GM23248 (cell line): ENCODE results near the gene SSNA1. TPM values are rescaled to one million over a fixed set of nuclear protein-coding genes. Genes with fewer than 3 reads are reported as not detected.

Experiments used
- DNase-seq: peaks from one replicate; pipeline ENCODE4 v3.0.0-alpha.2; 2015
- H2AFZ ChIP-seq: fragments of 200-600 bp; sonication (generic); 2 replicates; pipeline ENCODE4 v1.6.1; 2016; ENCODE audit warnings: antibody characterized with exemption
- H3F3A ChIP-seq: fragments of 200-600 bp; sonication (generic); 2 replicates; pipeline ENCODE4 v1.6.1; 2016; ENCODE audit warnings: mild to moderate bottlenecking, antibody characterized with exemption, mixed run types; ENCODE audit not compliant: insufficient read depth
- H3K27ac ChIP-seq: fragments of 200-600 bp; sonication (generic); 2 replicates; pipeline ENCODE4 v1.5.1; 2016; ENCODE audit warnings: mild to moderate bottlenecking
- H3K27me3 ChIP-seq: fragments of 200-600 bp; sonication (generic); replicated peaks from 2 replicates; pipeline ENCODE4 v1.6.1; 2016; ENCODE audit warnings: mild to moderate bottlenecking; ENCODE audit not compliant: insufficient read depth
- H3K36me3 ChIP-seq: fragments of 200-600 bp; sonication (generic); 2 replicates; pipeline ENCODE4 v1.6.1; 2016; ENCODE audit warnings: low read depth, mild to moderate bottlenecking
- H3K4me1 ChIP-seq: fragments of 200-600 bp; sonication (generic); 2 replicates; pipeline ENCODE4 v1.6.1; 2016; ENCODE audit warnings: mild to moderate bottlenecking; ENCODE audit not compliant: insufficient read depth
- H3K4me2 ChIP-seq: fragments of 200-600 bp; sonication (generic); one replicate; pipeline ENCODE4 v1.6.1; 2016; ENCODE audit warnings: mild to moderate bottlenecking; ENCODE audit not compliant: unreplicated experiment
- H3K4me3 ChIP-seq: fragments of 200-600 bp; sonication (generic); 2 replicates; pipeline ENCODE4 v1.5.1; 2016; ENCODE audit warnings: mild to moderate bottlenecking
- H3K79me2 ChIP-seq: fragments of 200-600 bp; sonication (generic); 2 replicates; pipeline ENCODE4 v1.6.1; 2016; ENCODE audit warnings: mild to moderate bottlenecking; ENCODE audit not compliant: insufficient read depth
- H3K9ac ChIP-seq: fragments of 200-600 bp; sonication (generic); 2 replicates; pipeline ENCODE4 v1.6.1; 2016; ENCODE audit warnings: mild to moderate bottlenecking
- H3K9me2 ChIP-seq: fragments of 200-600 bp; sonication (generic); 2 replicates; pipeline ENCODE4 v1.6.1; 2016; ENCODE audit warnings: mixed run types, mild to moderate bottlenecking, moderate library complexity; ENCODE audit not compliant: insufficient read depth
- H3K9me3 ChIP-seq: fragments of 200-600 bp; sonication (generic); one replicate; pipeline ENCODE4 v1.6.1; 2017; ENCODE audit warnings: low read depth
- H4K20me1 ChIP-seq: fragments of 200-600 bp; sonication (generic); 2 replicates; pipeline ENCODE4 v1.6.0; 2016; ENCODE audit not compliant: insufficient read depth
- EZH2 ChIP-seq: fragments of 200-600 bp; sonication (generic); IDR thresholded peaks from 2 replicates; pipeline ENCODE4 v1.6.1; 2018; ENCODE audit warnings: antibody characterized with exemption, mild to moderate bottlenecking; ENCODE audit not compliant: insufficient read depth, poor library complexity, severe bottlenecking
- EZH2phosphoT487 ChIP-seq: fragments of 200-600 bp; sonication (generic); IDR thresholded peaks from 2 replicates; pipeline ENCODE4 v1.6.1; 2018; ENCODE audit warnings: antibody characterized with exemption, moderate library complexity, mild to moderate bottlenecking, low read depth; ENCODE audit not compliant: insufficient read depth
- WGBS, 2 experiments: methylation state at CpG; one replicate each; pipeline ENCODE4 v1.1.6; 2015 to 2017; ENCODE audit warnings: low lambda C conversion rate in 2 of 2, low coverage in 1 of 2; ENCODE audit errors: missing lambda C conversion rate in 2 of 2; 5-methylcytosine and 5-hydroxymethylcytosine counted together
- in situ Hi-C: fragments of 300-500 bp; cut with MboI; formaldehyde crosslinking; loops from 2 replicates; pipeline ENCODE4 v1.15.0; 2020
- polyA plus RNA-seq: library from polyadenylated mRNA; unstranded; fragments of >200 nt; fragmentation: Nextera tagmentation; extraction: Ambion mirVana; gene quantifications from 2 replicates; pipeline ENCODE4 v1.2.1, GENCODE V29; 2016
- total RNA-seq: library from RNA; depleted of rRNA; stranded (reverse); fragments of >200 nt; shearing (Covaris generic); gene quantifications from 2 replicates; pipeline ENCODE4 v1.2.3, GENCODE V29; 2014

Gene SSNA1
- total and polyA plus RNA-seq, 2 experiments from 2014 or later: 93.1 to 105 TPM

DNA sequence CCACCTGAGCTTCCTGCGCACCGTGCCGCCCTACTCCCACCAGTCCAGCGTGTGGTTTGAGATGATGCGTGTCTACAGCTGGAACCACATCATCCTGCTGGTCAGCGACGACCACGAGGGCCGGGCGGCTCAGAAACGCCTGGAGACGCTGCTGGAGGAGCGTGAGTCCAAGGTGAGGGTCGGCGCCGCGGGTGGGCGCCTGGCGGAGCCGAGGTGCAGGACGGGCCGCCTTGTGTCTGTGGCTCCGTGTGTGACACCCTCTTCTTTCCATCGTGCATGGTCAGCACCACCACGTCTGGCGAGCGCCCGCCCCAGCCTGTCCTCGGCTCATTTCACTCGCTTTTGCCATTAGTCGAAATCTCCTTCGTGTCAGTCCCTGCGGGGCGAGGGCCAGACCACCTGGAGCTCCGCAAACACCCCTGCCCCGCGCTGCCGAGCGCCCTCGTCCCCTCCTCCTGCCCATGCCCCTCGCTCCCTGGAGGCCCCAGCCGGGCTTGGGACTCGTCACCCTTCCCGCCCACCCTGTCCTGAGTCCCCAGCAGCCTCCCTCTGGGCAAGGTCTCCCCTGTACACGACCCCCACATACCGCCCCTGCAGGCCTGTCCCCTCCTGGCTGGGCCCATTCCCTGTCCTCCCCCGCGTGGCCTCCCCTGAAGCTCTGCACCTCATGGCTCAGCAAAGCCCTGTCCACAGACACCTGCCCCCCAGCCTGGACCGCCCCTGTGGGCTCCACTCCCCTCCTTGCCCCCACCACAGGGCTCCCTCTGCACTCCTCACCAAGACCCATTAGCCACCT lies 42.5 kb upstream of the SSNA1 start:
- H3K4me1 ChIP-seq: no peaks in the 10 kb centered on the region
- H2AFZ ChIP-seq: no peak overlapping the region
- no peak overlapping the region for H3K4me3 ChIP-seq
- H3K9me2 ChIP-seq: no peaks in the 10 kb centered on the region
- H3K9me3 ChIP-seq: no peaks in the 10 kb centered on the region
- TF ChIP-seq EZH2 (no peak), EZH2phosphoT487 (no peak)
- no peaks in the 10 kb centered on the region for H3K36me3 ChIP-seq
- no peaks in the 10 kb centered on the region; the same call in 1 of the 2 replicates for H3K27me3 ChIP-seq
- no peak overlapping the region for H3K4me2 ChIP-seq
- no peaks in the 10 kb centered on the region for H3F3A ChIP-seq
- no peak overlapping the region for H3K9ac ChIP-seq
- H4K20me1 ChIP-seq: no peaks in the 10 kb centered on the region
- 44 to 49% methylated on average over 33 to 45 of the region's 49 CpGs for WGBS, 2 experiments
- no peaks in the 10 kb centered on the region for H3K79me2 ChIP-seq
- DNase-seq: no peak
- in situ Hi-C loops: no loop called here
- no peak overlapping the region for H3K27ac ChIP-seq

DNA sequence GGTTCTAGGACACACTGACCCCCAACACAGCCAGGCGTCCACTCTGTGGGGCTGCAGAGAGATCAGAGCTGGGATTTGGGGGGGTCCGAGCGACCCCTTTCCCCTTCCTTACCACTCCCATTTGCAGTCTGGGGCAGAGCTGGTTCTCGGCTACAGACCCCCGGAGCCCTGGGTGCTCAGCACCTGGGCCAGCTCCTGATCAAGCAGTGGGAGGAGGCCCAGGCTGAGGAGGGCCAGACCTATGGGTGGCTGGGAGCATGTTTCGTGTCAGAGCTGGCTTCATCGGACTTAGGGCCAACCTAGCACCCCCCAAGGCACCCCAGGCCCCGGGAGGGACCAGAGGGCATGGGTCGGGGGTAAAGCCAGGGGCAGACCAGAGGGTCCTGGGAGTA lies 42.0 kb upstream of the SSNA1 start:
- H3K27me3 ChIP-seq: no peaks in the 10 kb centered on the region; the same call in 1 of the 2 replicates
- no peaks in the 10 kb centered on the region for H3K79me2 ChIP-seq
- in situ Hi-C loops: no loop called here
- TF ChIP-seq EZH2 (no peak), EZH2phosphoT487 (no peak)
- no peak overlapping the region for H3K4me2 ChIP-seq
- DNase-seq: no peak
- no peaks in the 10 kb centered on the region for H3K36me3 ChIP-seq
- H3K9me2 ChIP-seq: no peaks in the 10 kb centered on the region
- no peak overlapping the region for H3K4me3 ChIP-seq
- H3K4me1 ChIP-seq: no peaks in the 10 kb centered on the region
- H2AFZ ChIP-seq: no peak overlapping the region
- no peak overlapping the region for H3K9ac ChIP-seq
- no peaks in the 10 kb centered on the region for H4K20me1 ChIP-seq
- WGBS, 2 experiments: 51 to 70% methylated on average over 9 of the region's 9 CpGs
- no peaks in the 10 kb centered on the region for H3F3A ChIP-seq
- H3K9me3 ChIP-seq: no peaks in the 10 kb centered on the region
- no peak overlapping the region for H3K27ac ChIP-seq

DNA sequence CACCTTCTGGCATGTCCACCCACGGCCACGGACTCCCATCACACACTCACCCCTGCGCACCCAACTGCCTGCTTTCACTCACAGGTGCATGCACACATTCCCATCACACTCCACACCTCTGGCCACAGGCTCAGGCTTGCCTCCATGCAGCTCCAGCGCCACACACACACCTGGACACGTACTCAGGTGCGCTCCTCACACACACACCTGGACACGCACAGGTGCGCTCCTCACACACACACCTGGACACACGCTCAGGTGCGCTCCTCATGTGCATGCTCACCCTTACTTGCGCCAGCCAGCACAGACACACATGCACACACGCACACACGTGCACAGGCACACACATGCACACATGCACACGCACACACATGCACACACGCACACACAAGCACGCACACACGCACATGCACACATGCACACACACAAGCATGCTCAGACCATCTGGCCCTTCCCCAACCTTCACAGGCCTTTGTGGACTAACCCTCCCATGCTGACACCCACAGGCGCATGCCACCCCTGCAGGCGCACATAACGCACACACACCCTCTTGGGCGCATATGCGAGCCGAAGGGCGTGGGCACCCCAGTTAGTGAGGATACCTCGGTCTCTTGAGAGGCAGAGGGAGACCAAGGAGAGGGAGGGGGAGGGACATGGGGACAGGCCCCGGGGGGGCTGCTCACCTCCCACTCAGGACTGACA lies 41.2 kb upstream of the SSNA1 start:
- Histone ChIP-seq H3K4me2 (no peak overlapping the region), H3K36me3 (no peaks in the 10 kb centered on the region), H4K20me1 (no peaks in the 10 kb centered on the region), H3F3A (no peaks in the 10 kb centered on the region), H3K4me1 (no peaks in the 10 kb centered on the region), H3K9me3 (no peaks in the 10 kb centered on the region), H3K9ac (no peak overlapping the region), H3K79me2 (no peaks in the 10 kb centered on the region), H3K27me3 (no peaks in the 10 kb centered on the region; the same call in 1 of the 2 replicates), H3K9me2 (no peaks in the 10 kb centered on the region), H3K4me3 (no peak overlapping the region), H3K27ac (no peak overlapping the region), H2AFZ (no peak overlapping the region)
- WGBS, 2 experiments: 81 to 85% methylated on average over 24 to 26 of the region's 26 CpGs
- DNase-seq: no peak
- no peak for TF ChIP-seq EZH2
- TF ChIP-seq EZH2phosphoT487: no peak
- in situ Hi-C loops: no loop called here

DNA sequence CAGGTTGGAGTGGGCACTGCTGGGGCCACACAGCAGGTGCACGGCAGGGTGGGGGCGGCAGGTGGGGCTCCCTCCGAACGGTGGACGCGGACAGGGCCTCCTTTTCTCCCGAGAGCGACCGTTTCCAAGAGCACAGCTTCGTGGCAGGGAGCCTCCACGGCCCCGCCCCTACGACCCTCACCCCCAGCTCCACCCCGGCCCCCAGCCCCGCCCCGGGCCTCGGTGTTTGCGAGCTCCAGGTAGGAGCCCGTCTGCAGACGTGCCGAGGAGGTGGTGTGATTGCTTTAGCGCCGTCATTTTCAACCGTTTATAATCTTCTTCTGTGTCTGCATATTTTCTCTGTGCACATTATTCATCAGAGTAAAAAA lies 40.7 kb upstream of the SSNA1 start:
- no peak overlapping the region for H2AFZ ChIP-seq
- no peaks in the 10 kb centered on the region; the same call in 1 of the 2 replicates for H3K27me3 ChIP-seq
- no peaks in the 10 kb centered on the region for H3K9me2 ChIP-seq
- H3K4me1 ChIP-seq: no peaks in the 10 kb centered on the region
- no peaks in the 10 kb centered on the region for H4K20me1 ChIP-seq
- H3F3A ChIP-seq: no peaks in the 10 kb centered on the region
- H3K4me2 ChIP-seq: no peak overlapping the region
- TF ChIP-seq EZH2 (no peak), EZH2phosphoT487 (no peak)
- in situ Hi-C loops: no loop called here
- H3K9me3 ChIP-seq: no peaks in the 10 kb centered on the region
- H3K4me3 ChIP-seq: no peak overlapping the region
- H3K9ac ChIP-seq: no peak overlapping the region
- no peak overlapping the region for H3K27ac ChIP-seq
- 17 to 25% methylated on average over 8 to 24 of the region's 24 CpGs for WGBS, 2 experiments
- H3K36me3 ChIP-seq: no peaks in the 10 kb centered on the region
- no peak for DNase-seq
- no peaks in the 10 kb centered on the region for H3K79me2 ChIP-seq
